ENCODE measurements around the gene RPL29.

The RPL29 gene

DNA sequence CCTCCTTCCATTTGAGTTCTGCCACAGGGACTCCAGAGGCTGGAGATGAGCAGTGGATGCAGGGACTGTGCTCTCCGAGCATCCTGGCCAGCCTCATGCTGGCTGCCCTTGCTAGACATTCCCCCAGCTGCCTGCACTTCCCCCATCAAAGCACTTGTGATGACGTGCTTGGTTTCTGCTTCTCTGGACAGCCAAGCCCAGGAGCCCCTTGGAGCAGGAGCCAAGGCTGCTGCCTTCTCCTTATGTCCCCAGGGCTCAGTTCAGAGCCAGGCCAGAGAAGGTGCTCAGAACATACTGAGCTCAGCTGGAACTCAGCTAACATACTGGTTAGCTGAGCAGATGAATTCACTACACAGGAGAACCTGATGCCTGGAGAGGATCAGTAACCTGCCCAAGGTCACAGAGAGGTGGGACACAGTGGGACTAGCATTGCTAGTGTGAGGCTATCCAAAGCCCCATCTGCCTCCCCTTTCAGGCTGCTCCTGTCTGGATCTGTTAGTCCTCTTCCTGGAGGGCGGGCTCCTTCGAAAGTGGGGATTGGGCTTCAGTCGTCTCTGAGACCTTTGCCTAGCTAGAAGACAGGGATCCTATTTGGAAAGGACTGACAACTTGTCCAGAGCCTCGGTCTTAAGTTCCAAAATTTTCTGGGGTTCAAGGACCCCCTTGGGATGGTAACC is 32.7 kb downstream of the RPL29 start:
- no peak for DNase-seq (ENCODE audit: low read depth)

DNA sequence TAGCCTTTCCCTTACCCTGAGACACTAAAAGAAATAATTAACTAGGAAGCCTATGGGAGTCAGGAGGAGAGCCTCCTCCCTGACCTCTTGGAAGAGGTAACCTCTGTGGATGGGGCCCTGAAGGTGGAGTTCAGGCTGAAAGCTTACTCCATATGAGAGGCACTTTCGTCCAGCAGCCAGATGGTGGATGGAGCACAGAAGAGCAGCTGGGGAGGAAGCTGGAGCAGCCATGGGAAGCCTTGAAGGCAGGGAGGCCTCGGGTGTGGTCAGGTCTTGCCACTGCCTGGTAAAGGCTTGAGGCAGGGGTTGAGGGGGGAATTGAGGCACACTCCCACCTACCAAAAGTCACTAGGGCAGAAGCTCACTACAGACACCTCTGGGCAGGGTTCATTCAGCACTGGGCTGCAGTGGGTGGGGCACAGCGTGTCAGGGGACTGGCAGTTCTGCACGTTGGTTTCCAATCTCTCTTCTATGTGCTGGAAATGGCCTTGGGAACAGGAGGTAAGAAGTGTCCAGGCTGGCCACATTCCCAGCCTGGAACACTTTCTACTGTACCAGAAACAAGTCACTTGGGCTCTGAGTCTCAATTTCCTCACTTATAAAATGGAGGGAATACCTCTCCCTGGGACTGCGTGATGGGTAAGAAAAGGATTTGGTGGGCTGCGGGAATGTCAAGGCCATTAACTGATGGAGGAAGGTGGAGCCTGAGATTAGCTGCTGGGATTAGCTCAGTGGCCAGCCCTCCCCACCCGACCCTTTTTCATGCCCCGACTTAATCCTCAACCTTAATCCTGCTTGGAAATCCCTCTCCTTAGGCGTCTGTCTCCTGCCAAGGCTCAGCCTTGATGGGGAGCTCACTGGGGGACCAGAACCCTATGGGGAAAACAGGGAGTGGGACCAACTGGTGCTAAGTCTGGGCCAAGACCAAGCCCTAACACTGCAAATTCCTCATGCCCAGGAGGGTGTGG is 33.8 kb downstream of the RPL29 start:
- DNase-seq (ENCODE audit: low read depth) = no peak

DNA sequence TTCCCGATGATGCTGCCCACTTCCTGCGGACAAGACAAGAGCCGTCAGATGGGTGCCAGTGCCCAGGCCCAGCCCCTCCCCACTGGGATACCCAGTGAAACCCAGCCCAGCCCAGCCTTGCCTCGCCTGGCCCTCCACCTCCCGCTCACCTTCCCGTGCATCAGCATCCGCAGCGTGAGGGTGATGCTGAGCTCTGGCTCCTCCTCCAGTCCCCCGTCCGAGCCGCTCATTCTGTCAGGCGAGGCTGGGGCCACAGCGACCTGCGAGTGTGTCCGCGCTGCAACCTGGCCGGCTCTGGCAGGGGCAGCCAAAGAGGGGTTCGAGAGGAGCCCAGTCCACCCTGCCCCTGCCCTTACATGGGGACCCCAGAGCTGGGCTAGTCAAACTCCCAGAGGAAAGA is 34.7 kb downstream of the RPL29 start:
- no peak for DNase-seq (ENCODE audit: low read depth)

DNA sequence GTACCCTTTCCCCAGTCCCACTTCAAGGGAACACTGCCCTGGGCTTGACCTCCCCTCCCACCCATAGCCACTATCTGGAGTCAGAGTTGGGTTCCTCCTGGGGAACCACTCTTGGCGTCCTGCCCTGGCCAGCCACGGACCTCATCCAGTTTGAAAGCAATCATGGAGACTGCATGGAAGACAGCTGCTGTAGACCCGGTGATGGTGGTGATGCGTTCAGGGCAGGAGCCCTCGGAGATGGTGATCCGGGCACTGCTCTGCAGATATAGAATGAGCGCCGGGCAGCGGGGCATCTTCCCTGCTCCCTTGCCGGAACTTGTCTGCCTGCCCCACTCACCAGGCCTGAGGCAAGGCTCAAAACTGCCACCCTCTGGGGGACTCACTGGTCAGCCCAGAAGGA is 35.3 kb downstream of the RPL29 start:
- DNase-seq (ENCODE audit: low read depth) = no peak

DNA sequence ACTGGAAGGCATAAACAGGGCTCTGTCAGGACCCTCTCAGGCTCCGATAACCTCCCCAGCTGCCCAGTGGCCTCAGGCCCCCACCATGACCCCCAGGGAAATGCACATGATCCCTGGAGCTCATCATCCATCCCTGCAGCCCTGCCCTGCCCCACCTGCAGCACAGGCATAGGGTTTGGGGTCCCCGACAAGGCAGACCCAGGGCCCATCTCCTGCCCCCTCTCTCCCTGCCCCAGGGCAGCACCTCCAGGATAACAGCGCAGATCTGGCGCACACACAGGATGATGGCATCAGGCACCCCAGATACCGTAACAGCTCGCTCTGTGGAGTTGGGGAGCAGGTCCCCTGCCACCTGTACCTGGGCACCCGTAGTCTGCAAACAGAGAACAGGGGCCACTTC is 36.0 kb downstream of the RPL29 start:
- no peak for DNase-seq (ENCODE audit: low read depth)

DNA sequence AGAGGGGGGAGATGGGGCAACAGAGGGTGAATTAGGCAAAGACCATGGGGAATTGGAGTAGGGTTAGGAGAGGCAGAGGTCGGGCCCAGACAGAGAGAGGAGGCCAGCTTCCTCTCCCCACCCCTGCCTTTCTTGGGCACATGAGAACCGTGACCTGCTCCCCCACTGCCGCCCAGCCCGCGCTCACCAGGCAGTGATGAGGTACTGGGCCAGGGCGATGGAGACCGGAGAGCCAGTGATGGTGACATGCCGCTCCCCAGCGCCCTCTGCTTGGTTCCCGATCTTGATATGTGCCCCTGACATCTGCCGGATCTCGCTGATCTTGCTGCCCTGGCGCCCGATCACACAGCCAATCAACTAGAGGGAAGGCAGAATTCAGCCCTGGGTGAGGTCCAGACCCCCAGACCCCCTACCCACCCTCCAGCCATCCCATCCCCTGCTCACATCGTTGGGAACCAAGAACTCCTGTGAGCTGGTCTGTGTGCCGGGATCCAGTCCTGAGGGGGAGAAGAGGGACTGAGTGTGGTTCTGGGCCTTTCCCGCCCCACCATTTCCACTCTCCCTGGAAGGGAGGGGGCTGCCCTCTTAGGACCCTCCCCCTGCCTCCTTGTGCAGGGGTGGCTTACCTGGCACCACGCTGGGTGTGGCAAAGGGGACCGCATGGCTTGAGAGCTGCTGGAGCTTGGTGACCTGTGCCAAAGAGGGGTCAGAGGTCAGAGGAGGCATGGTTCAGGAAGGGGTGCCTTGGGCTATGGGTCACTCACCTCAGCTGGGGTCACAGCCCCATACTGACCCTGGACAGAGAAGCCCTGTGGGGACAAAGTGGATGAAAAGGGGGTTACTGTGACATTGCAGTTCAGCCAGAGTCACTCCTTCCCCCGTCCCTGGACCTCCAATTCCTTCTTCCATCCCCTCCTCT is 36.8 kb downstream of the RPL29 start:
- DNase-seq (ENCODE audit: low read depth) = no peak

DNA sequence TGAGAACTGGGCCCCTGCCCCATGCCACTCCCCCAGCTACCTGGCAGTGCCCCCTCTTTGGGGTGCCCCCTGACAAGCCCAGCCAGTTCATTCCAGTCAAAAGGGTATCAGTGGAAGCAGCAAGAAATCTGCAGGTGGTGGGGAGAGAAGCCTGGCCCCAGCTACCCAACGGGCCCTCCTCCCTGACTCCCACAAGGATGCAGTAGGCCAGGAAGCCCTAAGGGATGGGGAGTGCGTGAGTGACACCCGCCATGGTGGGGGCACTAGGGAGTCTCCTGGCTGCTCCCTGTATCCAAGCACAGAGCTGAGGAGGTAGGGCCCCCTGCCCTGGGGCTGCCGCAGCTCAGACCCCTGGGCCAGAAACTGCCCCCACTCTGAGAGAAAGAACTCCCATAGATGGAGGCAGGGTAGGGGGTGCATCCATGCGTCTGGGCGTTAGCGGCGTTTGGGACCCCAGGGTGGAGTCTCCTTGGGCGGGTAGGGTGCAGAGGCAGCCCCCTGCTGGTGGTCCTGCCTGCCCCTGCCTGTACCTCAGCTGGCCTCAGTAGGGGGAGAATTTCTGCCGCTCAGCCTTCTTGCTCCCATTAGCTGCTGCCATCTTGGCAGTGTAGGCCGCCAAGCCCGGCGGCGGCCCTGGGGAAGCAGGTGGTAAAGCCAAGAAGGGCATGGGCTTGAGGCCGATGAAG is 38.0 kb downstream of the RPL29 start:
- no peak for DNase-seq (ENCODE audit: low read depth)

DNA sequence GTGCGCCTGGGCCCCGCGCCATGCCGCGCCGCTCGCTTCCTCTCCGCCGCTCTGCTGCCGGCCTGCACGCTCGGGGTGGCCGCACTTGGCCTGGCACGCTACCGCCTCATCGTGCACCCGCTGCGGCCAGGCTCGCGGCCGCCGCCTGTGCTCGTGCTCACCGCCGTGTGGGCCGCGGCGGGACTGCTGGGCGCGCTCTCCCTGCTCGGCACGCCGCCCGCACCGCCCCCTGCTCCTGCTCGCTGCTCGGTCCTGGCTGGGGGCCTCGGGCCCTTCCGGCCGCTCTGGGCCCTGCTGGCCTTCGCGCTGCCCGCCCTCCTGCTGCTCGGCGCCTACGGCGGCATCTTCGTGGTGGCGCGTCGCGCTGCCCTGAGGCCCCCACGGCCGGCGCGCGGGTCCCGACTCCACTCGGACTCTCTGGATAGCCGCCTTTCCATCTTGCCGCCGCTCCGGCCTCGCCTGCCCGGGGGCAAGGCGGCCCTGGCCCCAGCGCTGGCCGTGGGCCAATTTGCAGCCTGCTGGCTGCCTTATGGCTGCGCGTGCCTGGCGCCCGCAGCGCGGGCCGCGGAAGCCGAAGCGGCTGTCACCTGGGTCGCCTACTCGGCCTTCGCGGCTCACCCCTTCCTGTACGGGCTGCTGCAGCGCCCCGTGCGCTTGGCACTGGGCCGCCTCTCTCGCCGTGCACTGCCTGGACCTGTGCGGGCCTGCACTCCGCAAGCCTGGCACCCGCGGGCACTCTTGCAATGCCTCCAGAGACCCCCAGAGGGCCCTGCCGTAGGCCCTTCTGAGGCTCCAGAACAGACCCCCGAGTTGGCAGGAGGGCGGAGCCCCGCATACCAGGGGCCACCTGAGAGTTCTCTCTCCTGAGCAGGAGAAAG is 39.6 kb downstream of the RPL29 start:
- DNase-seq (ENCODE audit: low read depth) = no peak

DNA sequence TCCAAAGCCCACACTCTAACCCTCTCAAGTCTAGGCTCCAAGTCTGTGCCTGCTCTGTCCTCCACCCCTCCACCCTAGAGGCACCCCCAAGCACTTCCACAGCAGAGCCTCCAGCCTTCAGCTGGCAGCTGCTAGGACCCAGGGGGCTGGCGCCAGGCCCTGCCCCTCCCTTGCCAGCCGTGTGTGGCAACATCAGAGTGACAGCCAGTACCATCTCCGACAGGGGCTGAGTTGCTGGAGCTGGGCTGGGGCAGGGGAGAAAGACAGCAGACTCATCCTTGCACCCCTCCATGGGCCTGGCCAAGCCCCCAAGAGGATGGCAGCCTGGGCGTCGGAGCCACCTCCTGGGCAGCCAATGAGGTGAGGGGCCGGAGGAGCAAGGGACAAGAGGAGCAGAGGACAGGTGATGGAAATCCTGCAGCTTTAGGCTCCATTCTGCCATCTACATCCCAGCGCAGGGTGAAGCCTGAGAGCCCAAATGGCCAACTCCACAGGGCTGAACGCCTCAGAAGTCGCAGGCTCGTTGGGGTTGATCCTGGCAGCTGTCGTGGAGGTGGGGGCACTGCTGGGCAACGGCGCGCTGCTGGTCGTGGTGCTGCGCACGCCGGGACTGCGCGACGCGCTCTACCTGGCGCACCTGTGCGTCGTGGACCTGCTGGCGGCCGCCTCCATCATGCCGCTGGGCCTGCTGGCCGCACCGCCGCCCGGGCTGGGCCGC is 40.4 kb downstream of the RPL29 start, which contains the start of gene GPR62:
Gene GPR62 (plus strand): TSS at position 207 of the 718 bp plus-strand sequence. CDS start 272 bp downstream, at position 479.
- DNase-seq (ENCODE audit: low read depth) = no peak

DNA sequence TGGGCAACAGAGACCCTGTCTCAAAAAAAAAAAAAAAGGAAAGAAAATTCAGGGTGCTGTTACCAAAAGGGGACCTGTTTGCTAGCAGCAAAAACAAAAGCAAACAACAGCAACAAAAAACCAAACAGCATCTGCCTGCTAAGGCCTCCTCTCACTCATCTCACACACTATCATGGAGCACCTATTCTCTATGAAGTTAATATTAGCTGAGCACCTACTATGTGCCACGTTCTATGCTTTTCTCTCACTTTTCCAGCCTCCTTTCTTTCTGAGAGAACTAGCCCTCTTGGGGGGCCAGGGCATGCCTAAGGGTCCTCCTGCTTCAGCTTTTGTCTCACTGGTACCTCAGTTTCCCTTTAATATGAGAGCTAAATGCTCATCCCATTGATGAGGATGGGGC is 41.0 kb downstream of the RPL29 start:
- DNase-seq (ENCODE audit: low read depth) = no peak

DNA sequence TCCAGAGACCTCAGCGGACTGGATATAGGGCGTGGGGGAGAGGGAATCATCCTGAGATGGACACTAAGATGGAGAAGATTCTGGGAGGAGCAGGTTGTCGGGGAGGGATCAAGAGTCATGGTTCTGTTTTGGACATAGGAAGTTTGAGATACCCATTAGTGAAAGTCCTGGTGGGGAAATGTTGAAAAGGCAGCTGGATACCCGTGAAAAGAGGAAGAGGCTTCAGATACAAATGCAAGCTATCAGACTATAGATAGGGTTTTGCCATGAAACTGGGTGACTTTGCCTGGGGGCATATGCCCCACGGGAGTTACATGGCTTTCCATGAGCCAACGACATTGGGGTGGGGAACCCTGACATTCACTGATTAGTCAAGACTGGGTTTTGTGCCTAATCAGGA is 41.6 kb downstream of the RPL29 start:
- DNase-seq (ENCODE audit: low read depth) = no peak

DNA sequence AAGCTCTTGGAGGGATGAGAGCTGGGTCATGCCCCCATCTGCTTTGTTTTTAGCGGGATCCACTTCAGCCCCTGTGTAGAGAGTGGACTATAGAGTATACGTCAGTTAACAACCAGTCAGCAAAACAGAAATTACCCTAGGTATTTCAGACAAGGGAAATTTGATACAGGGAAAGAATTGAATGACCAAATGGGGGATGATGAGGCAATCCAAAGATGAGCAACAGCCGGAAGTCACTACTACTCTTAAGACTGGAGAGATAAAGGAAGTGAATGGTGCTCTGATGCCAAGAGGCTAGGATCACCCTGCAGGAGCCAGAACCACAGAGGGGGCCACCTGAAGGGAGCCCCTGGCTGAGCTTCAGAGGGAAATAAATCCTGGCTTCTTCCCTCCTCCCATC is 42.2 kb downstream of the RPL29 start:
- DNase-seq (ENCODE audit: low read depth) = no peak

DNA sequence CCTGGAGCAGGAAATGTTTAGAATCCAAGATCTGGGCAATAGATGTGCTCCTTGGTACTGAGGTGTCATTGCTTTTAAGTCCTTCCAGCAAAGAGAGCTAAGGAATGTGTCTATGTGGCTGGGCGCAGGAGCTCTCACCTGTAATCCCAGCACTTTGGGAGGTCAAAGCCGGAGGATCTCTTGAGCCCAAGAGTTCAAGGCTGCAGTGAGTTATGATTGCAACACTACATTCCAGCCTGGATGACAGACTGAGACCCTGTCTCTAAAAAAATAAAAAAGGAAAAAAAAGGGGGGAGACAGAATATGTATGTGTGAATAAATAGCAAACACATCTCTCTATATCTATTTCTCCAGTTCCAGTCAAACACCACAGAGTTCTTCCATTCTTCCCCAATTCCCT is 44.8 kb downstream of the RPL29 start:
- no peak for DNase-seq (ENCODE audit: low read depth)

DNA sequence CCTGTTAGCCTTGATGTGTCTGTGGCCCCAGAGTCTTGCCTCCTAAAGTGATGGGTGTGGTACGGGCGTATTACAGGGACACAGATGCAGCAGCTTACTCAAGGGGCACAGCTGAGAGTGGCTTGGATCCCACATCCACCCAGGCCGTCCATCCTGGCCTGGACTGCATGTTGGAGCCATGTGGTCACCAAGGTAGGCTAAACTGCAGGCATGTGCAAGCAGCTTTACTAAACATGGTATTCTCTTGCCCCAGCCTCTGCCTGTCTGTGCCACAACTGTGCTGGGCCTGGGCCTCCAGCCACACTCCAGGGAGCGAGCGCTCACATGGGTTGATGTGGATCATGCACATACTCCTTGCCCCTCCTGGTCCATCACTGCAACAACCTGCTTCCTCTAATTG is 46.6 kb downstream of the RPL29 start:
- DNase-seq (ENCODE audit: low read depth) = no peak

DNA sequence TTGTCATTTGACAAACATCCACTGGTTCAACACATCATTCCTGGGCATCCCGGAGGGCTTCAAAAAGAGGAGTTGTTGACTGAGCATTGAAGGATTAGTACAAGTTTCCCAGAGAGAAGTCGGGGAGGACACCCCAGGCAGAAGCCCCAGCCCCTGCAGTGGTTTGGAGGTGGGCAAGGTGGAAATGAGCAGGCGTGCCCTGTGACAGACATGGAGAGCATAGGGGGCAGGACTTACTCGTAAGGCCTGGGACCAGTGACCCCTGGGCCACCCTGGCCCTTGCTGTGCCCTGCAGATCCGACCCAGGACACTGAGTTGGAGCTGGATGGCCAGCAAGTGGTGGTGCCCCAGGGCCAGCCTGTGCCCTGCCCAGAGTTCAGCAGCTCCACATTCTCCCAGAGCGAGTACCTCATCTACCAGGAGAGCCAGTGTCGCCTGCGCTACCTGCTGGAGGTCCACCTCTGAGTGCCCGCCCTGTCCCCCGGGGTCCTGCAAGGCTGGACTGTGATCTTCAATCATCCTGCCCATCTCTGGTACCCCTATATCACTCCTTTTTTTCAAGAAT is 47.6 kb downstream of the RPL29 start:
- no peak for DNase-seq (ENCODE audit: low read depth)

DNA sequence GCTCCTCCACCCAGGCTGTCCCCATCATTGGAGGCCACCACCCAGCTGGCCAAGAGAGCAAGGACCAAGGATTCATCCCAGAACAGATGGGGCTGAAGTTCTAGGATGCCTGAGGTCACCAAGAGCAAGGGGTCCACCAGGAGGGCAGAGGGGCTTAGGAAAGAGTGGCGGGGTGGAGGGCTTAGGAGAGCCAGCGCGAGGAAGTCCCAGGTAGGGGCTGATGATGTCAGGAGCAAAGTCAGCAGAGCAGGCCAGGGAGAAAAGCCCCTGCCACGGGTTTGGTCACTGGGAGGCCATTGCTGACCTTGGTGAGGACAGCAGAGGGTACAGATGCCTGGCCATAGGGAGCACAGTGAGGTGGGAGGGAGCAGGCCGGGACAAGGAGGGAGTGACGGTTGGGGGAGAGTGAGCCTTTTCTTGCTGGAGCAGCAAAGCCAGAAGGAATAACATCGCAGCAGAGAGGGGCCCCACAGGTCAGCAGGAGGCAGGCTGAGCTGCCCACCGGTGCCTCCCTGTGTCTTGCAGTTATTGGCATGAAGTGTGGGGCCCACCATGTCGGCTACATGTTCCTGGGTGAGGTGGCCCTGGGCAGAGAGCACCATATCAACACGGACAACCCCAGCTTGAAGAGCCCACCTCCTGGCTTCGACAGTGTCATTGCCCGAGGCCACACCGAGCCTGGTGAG is 48.3 kb downstream of the RPL29 start:
- DNase-seq (ENCODE audit: low read depth) = no peak

DNA sequence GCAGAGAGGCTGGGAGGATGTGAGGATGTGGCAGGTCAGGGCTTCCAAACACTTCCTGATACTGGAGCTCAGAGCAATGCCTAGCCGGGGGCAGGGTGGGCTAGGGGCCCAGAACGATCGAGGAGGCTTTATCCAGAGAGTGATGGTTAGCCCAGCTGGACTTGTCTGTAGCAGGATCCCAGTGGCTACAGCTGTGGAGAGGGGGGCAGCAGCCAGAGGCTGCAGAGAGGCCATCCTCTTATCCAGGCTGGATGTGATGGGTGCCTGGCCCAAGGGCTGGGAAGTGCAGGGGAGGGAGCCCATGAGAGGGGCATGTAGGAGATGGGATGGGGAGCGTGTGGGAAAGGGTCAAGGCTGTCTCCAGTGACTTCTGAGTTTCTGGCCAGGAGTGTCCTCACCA is 48.9 kb downstream of the RPL29 start:
- DNase-seq (ENCODE audit: low read depth) = no peak

DNA sequence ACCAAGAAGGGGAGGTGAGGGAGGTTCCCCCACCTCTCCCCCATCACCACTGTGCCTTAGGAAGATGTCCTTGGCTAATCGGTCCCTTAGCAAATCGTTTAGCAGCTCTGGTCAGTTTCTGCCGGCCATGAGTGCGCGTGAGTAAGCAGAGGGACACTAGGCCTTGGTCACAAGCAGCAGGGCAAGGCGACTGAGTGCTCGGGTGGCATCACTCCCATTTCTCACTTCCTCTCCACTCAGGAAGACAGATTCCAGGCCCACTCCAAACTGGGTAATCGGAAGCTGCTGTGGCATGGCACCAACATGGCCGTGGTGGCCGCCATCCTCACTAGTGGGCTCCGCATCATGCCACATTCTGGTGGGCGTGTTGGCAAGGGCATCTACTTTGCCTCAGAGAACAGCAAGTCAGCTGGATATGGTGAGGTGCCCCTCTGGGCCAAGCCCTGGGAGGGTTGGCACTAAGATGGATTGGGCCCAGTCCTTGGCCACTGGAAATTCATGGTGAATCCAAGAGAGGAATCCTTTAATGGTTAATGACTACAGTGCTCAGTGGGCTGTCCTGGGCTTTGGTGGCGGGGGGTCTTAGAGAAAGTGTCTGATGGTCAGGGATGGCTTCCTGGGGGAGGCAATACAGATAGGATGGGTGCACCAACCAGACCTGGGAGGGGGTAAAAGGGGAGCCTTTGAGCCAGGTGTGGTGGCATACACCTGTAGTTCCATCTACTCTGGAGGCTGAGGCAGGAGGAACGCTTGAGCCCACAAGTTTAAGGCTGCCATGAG is 49.6 kb downstream of the RPL29 start:
- DNase-seq (ENCODE audit: low read depth) = no peak
